GM19193 (cell line): ENCODE results near the gene SOST.
A peak's percentile ranks its signal among the peaks of the same experiment; 100 is the strongest.

Experiments
- POLR2A ChIP-seq: IDR thresholded peaks from 4 replicates; pipeline ENCODE4 v1.6.1; 2011; ENCODE audit not compliant: insufficient read depth, insufficient read length; ENCODE audit errors: extremely low read depth

The SOST gene

DNA sequence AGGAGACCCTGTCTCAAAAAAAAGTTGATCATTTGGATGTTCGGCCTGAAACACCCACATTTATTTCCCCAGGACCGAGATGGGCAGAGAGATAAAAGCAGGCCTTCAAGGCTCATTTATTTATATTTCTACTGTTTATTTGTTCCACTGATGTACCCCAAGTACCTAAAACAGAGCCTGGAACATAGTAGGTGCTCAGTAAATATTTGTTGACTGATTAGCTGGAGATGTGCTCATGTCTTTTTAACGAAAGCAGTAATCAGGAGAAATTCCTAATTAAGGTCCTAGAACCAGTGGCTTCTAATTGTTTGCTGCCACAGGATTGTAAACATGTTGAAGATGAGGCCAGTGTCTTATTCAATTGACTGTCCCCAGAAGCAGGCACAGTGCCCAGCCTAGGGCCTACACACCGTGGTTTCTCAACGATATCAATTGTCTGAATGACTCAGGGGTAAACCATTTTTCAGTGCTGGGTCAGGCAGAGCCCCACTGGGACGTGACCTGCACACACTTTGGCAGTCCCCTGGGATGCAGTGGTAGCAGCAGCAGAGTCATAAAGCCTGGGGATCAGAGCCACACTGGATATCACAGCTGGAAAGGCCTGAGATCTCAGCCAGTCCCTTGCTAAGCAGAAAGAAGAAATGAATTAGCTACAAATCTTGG, 34.8 kb downstream of the SOST start:
- TF ChIP-seq POLR2A: no peak

DNA sequence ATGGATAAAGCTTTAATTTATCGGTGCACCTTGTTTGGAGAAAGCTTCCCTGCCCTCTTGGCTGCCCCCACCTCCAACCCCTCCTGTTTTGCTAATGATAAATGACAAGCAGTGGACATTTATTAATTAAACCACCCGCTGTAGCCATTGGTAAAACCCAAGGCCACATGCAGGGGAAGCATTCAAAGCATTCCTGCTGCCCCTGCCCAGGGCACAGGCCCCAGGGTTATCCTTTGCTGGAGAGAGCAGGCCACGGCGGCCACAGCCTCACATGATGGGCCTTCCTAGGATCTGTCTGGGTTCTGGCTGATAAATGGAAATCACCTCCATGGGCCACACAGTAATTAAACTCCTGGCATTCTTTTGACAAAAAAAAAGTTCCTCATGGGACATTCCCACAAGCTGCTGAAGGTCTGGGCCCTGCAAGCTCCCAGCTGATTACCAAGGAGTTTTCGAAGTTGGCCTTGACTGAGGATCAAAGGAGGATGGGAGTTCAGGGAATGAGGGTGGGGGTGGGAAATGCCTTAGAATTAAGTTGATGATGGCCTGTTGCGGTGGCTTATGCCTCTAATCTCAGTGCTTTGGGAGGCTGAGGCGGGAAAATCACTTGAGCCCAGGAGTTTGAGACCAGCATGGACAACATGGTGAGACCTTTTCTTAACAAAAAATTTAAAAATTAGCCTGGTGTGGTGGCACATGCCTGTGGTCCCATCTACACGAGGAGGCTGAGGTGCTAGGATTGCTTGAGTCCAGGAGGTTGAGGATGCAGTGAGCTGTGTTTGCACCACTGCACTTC, 35.5 kb downstream of the SOST start:
- no peak for TF ChIP-seq POLR2A

DNA sequence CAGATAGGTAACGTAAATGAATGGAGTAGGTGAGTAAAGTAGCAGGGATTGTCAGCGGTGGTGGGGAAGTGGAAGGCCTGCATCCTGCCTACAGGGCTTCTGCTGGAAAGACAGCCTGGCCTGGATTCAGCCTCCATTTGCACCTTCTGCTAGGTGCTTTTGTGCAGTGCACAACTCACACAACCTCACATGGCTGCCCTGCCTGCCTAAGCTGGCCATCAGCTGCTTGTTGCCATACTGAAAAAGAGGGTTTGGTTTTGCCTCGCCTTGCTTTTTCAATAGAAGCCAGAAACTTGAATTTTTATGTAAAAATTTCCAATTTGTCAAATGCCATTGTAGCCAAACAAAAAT, 36.3 kb downstream of the SOST start:
- TF ChIP-seq POLR2A: no peak

DNA sequence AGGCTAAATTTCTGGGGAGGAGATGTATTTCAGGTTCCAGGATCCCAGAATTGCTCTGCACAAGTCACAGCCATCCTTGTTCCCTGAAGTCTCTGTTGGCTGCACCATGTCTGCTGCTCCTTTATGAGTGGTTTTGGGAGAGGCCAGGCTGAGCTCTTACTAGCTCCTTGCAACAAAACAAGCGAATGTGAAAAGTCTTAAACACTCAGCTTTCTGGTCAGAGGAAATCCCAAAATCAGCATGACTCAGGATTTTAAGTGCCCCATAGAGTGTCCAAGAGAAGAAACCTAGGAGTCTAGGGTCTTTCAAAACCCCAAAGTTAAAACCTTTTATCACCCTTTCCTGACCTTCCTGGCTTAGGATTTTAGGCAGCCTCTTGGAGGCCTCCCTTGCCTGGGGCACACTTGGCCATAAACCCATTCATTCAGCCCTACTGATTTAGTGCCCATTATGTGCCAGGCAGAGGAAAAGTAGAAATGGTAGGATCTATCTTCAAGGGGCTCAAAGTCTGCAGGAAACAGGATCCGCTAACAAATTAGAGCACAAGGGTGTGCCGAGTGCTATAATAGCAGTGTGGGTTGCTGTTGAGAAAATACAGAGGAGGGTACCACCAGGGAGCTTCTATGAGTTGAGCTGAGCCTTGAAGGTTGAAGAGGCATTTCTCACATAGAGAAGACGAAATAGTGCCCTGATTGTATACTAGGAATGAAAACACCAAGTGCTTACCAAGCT, 36.9 kb downstream of the SOST start:
- TF ChIP-seq POLR2A: no peak

- peak; percentile 75 for TF ChIP-seq POLR2A
Observed at GRCh38 chr17:43720311-43721060, 38.1 kb downstream of the SOST start.

DNA sequence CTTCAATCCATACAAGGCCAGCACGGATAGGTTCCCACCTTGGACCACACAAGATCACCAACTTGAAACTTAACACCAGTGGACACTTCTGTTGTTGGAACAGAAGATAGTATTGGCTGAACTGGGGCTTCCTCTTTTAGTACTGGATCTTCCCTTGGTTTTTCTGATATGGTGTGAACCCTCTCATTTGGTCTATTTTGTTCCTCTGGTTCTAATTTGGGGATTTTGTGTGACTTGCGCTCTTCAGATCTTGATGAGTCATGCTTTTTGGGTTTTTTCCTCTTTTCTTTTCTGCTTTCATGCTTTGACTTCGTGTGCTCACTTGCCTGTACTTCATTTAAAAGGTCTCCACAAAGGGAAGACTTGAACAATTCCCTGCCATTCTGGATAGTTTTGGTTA, 39.0 kb downstream of the SOST start:
- no peak for TF ChIP-seq POLR2A

GRCh38 chr17:43718544-43718943, 40.0 kb downstream of the SOST start:
- no peak for TF ChIP-seq POLR2A

- no peak for TF ChIP-seq POLR2A
Observed at GRCh38 chr17:43717913-43718312, 40.7 kb downstream of the SOST start.

DNA sequence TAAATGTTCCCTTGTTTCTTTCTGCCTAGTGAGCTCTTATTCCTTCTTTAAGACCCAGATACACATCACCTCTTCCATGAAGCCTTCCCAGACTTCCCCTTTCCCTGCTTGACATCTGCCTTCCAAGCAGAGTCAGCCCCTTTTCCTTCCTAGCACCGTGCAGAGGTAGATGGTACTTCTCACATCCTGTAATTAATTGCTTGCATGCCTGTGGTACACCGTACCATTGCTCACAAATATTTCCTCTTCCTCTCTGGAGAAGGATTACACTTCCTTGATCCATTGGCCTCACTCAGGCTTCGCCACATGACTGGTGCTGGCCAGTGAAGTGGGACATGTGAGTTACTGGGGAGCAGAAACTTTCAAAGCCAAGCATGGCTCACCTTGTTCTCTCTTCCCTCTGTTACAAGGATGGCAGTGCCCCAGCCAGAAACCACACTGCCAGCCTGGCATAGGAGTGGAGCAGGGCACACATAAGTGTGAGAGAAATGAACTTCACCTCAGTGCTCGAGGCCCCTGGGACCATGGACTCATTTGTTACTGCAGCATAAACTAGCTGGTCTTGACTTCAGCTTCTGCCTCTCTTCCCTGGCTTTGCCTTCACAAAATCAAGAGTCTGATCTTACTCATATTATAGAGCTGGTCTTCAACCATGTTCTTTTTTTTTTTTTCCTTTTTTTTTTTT, 44.0 kb downstream of the SOST start:
- no peak for TF ChIP-seq POLR2A

DNA sequence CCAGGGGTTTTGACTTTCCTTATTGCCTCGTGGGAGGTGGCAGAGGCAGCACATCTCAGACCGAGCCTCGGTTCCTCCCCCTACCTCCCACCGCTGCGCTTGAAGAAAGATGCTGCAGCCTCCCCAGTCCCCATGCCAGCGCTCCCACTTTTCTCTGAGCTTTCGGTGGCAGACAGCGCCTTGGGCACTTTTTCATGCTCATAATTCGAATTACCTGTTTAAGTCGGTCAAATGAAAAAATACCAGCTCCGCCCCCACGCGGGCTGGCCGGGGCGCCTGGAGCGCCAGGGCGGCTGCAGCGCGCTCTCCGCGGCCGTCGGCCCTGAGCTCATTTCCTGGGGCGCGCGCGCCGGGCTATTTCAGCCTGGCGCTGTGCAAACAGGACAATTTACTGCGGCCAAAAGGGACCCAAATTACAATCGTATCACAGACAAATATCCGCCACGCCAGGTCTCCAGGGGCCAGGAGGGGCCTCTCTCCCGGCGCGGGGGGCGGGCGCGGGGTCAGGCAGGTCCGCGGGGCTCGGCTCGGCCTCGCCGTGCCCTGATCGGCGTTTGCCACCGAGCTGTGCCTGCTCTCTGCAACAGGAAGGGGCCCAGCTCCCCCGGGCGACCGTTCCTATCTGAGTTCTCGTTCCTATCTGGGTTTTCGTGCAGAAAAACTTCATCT, 45.0 kb downstream of the SOST start:
- TF ChIP-seq POLR2A: no peak

DNA sequence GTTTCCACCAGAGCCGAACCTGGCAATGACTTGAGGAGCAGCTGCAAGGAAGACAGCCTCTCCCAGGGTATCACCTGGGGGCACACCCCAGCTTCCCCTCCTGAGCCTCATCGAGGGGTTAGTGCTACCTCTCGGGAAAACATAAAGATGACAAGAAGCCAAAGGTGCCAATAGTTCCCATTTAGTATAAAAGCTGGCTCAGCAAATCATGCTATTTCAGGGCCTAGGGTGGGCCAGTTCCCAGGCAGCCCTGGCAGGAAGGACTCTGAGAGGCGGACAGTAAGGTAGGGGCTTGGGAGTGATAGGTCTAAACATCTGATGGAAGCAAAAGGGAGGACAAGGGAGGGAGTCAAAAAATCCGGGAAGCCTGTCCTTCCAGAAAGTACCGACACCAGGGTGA, 46.2 kb downstream of the SOST start:
- TF ChIP-seq POLR2A: no peak

DNA sequence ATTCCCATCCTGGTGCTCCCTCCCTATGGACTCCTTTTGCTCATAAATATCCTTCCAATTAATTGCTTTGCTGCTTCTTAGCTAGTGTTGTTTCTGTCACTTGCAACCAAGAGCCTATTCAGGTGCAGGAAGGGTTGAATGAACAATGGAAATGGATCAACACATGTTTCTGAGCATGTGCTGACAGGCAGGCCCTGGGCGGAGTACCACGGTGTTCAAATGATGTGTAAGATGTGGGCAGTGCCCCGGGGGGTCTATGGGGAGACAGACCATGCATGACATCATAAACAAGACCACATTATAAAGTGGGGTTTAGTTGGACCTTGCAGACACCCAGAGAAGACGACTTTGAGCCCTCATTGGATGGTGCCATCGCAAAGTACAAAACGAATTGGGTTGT, 48.5 kb downstream of the SOST start:
- no peak for TF ChIP-seq POLR2A

DNA sequence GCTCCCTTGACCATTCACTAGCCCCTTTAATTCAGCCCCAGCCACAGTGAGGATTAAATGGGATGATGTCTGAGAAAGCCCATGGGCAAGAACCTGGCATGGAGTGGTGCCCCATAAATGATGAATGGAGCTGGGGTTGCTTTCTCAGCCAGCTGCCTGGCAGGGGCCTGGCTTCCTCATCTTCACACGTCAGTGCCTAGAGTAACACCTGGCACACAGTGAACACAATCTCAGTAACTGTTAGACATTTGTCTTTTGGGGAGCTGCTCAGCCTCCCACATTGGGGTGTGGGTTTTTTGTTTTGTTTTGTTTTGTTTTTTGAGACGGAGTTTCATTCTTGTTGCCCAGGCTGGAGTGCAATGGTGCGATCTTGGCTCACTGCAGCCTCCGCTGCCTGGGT, 49.4 kb downstream of the SOST start:
- no peak for TF ChIP-seq POLR2A

DNA sequence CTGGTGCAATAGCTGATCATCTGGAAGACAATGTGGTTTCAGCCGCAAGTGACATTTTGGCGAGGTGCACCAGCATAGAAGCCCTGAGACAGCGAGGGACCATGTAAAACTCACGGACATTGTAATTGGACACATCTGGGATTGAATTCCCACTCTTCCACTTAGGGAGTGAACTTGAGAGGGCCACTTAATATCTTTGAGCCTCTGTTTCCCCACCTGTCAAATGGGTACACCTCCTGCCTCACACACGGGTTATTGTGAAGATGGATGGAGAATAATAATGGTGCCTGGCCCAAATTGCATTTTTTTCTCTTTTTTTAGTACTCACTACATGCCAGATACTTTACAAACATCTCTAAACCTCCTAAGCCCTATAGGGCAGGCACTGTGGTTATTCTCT, 51.4 kb downstream of the SOST start:
- TF ChIP-seq POLR2A: no peak
